Gastrocnemius medialis (tissue), 4 donors: ENCODE measurements around the gene WDHD1. TPM values are rescaled to one million over a fixed set of nuclear protein-coding genes. Genes with fewer than 3 reads are reported as not detected.

Source experiments
- ATAC-seq, 2 donors: fragments of 150-250 bp; one replicate each; pipeline ENCODE4 v1.9.1; 2016
- DNase-seq, 2 donors: peaks; one replicate each; pipeline ENCODE4 v3.0.0-alpha.2; 2019
- H3K27ac ChIP-seq, 4 donors: fragments of 200-600 bp; sonication (generic); 1 replicate in 1 of 4; 2 replicates in 3 of 4; pipeline ENCODE4 v1.5.1; 2016 to 2018; ENCODE audit warnings: mild to moderate bottlenecking in 2 of 4, moderate library complexity in 1 of 4
- H3K27me3 ChIP-seq, 3 donors: fragments of 200-600 bp; sonication (generic) in 2 of 3; 1 replicate in 1 of 3; 2 replicates in 2 of 3; pipeline versions ENCODE4 v1.5.1 to v1.6.0; 2016 to 2019; ENCODE audit warnings: mild to moderate bottlenecking in 1 of 3, moderate library complexity in 1 of 3
- H3K36me3 ChIP-seq, 2 donors: fragments of 200-600 bp; sonication (generic) in 1 of 2; one replicate each; pipeline ENCODE4 v1.5.1; 2017 to 2018
- H3K4me1 ChIP-seq, 2 donors: fragments of 200-600 bp; sonication (generic) in 1 of 2; one replicate each; pipeline ENCODE4 v1.5.1; 2016 to 2017; ENCODE audit warnings: mild to moderate bottlenecking in 2 of 2
- H3K4me3 ChIP-seq, 4 donors: fragments of 200-600 bp; sonication (generic) in 3 of 4; 1 replicate in 1 of 4; 2 replicates in 3 of 4; pipeline ENCODE4 v1.5.1; 2016 to 2019; ENCODE audit warnings: mild to moderate bottlenecking in 2 of 4
- H3K9me3 ChIP-seq, 3 donors: fragments of 200-600 bp; sonication (generic) in 2 of 3; 1 replicate in 1 of 3; 2 replicates in 2 of 3; pipeline ENCODE4 v1.5.1; 2016 to 2019
- CTCF ChIP-seq, 5 experiments: fragments of 450-650 bp in 3 of 5; fragments of 200-600 bp in 2 of 5; sonication (generic) in 2 of 5; IDR thresholded peaks in 4 of 5; conservative IDR thresholded peaks in 1 of 5; 1 replicate in 4 of 5; 2 replicates in 1 of 5; pipeline ENCODE4 v1.5.1; 2016 to 2019; ENCODE audit warnings: antibody characterized with exemption in 5 of 5, mild to moderate bottlenecking in 3 of 5, moderate library complexity in 3 of 5
- POLR2A ChIP-seq, 2 donors: fragments of 450-650 bp; IDR thresholded peaks; one replicate each; pipeline ENCODE4 v1.6.1; 2017; ENCODE audit warnings: antibody characterized with exemption in 2 of 2, mild to moderate bottlenecking in 2 of 2, moderate library complexity in 2 of 2
- in situ Hi-C, 4 donors: fragments of 200-750 bp; cut with MboI; loops; one replicate each; pipeline versions ENCODE4 v1.15.0 to v1.8.0; 2017; ENCODE audit warnings: low sequenced_read_pairs in 4 of 4
- intact Hi-C: fragments of 100-400 bp; cut with DNase I; formaldehyde crosslinking; loops from one replicate; pipeline ENCODE4 v1.15.1; 2023; ENCODE audit warnings: low total_unique reads
- total RNA-seq, 4 donors: library from RNA; depleted of rRNA; stranded (reverse); fragments of >200 nt; gene quantifications; one replicate each; pipeline versions ENCODE4 v1.1.0 to v1.2.3, GENCODE V29; 2016

WDHD1 gene
- total RNA-seq, 4 donors from 2014 or later = 0.72 to 1.2 (median 1.0) TPM

- Histone ChIP-seq H3K27ac (peak overlapping the region; percentile 98 to 100 (median 99)), H3K4me3 (peak overlapping the region; percentile 92 to 97 (median 96)), H3K36me3 (no peaks in the 10 kb centered on the region), H3K4me1 (peaks cover 17 to 31% of the 10 kb centered on the region in 2 donors), H3K9me3 (no peaks in the 10 kb centered on the region), H3K27me3 (no peaks in the 10 kb centered on the region)
- no peak for TF ChIP-seq POLR2A (IDR thresholded peaks at IDR 0.05)
- TF ChIP-seq CTCF (IDR thresholded peaks at IDR 0.05 in 4 of 5, conservative IDR thresholded peaks at IDR 0.05 in 1 of 5) = no peak
- DNase-seq (no peak), ATAC-seq (no peak)
- in situ Hi-C loops (no loop called here), intact Hi-C loops (loop anchor here (1.0 to 5.0 kb wide), 2 partner anchors 36 to 220 kb away; partner anchors contain the start of gene FBXO34)
These were observed 24.2 kb upstream of the WDHD1 start for GRCh38 chr14:55051165-55051422.

- H3K27me3 ChIP-seq = no peaks in the 10 kb centered on the region
- peaks cover 0 to 9% of the 10 kb centered on the region in 2 donors for H3K36me3 ChIP-seq
- H3K4me3 ChIP-seq = no peak overlapping the region
- in situ Hi-C loops = no loop called here
- no peaks in the 10 kb centered on the region for H3K9me3 ChIP-seq
- ATAC-seq = no peak
- no peak for DNase-seq
- TF ChIP-seq CTCF (IDR thresholded peaks at IDR 0.05 in 4 of 5, conservative IDR thresholded peaks at IDR 0.05 in 1 of 5) (no peak), POLR2A (IDR thresholded peaks at IDR 0.05) (no peak)
- no peak overlapping the region for H3K27ac ChIP-seq
- intact Hi-C loops = no loop called here
- peaks cover 17 to 20% of the 10 kb centered on the region in 2 donors for H3K4me1 ChIP-seq
These were observed 22.1 kb upstream of the WDHD1 start for GRCh38 chr14:55048900-55049436.

GRCh38 chr14:55047301-55048053, 20.6 kb upstream of the WDHD1 start:
- in situ Hi-C loops = no loop called here
- ATAC-seq = no peak
- Histone ChIP-seq H3K4me3 (no peak overlapping the region), H3K9me3 (no peaks in the 10 kb centered on the region), H3K4me1 (peaks cover 6 to 9% of the 10 kb centered on the region in 2 donors), H3K27ac (no peak overlapping the region), H3K36me3 (peaks cover 0 to 22% of the 10 kb centered on the region in 2 donors), H3K27me3 (no peaks in the 10 kb centered on the region)
- intact Hi-C loops = no loop called here
- TF ChIP-seq CTCF (IDR thresholded peaks at IDR 0.05 in 4 of 5, conservative IDR thresholded peaks at IDR 0.05 in 1 of 5) (no peak), POLR2A (IDR thresholded peaks at IDR 0.05) (no peak)
- DNase-seq = no peak

- in situ Hi-C loops (no loop called here), intact Hi-C loops (no loop called here)
- no peak for ATAC-seq
- no peak for TF ChIP-seq CTCF (IDR thresholded peaks at IDR 0.05 in 4 of 5, conservative IDR thresholded peaks at IDR 0.05 in 1 of 5)
- TF ChIP-seq POLR2A (IDR thresholded peaks at IDR 0.05) = no peak
- Histone ChIP-seq H3K9me3 (no peaks in the 10 kb centered on the region), H3K27me3 (no peaks in the 10 kb centered on the region), H3K4me3 (no peak overlapping the region), H3K27ac (no peak overlapping the region), H3K4me1 (no peaks in the 10 kb centered on the region), H3K36me3 (peaks cover 0 to 22% of the 10 kb centered on the region in 2 donors)
- no peak for DNase-seq
These were observed 18.2 kb upstream of the WDHD1 start for GRCh38 chr14:55045087-55045486.
